ENCODE results near the gene ZMYND8. TPM values are rescaled to one million over a fixed set of nuclear protein-coding genes. Genes with fewer than 3 reads are reported as not detected.
"Not testable (repeated sequence)": the region's sequence is repeated elsewhere in the genome, so short reads cannot be mapped to it uniquely, and the experiment has no call there.

The ZMYND8 gene
- total RNA-seq, 2 donors from 2014 or later: 42.7 to 50.3 TPM

GRCh38 chr20:47311967-47312681 lies 44.4 kb downstream of the ZMYND8 start:
- H3K4me1 Mint-ChIP-seq: peaks cover 13% of the 10 kb centered on the region
- no peaks in the 10 kb centered on the region for H3K9me3 ChIP-seq (ENCODE audit: control insufficient read depth, low read length, poor library complexity, severe bottlenecking)
- ATAC-seq (no peak), DNase-seq (no peak)
- no peaks in the 10 kb centered on the region for H3K36me3 Mint-ChIP-seq (ENCODE audit: low read depth)
- no peaks in the 10 kb centered on the region for H3K27me3 Mint-ChIP-seq
- H3K4me3 Mint-ChIP-seq: no peak overlapping the region
- H3K27ac Mint-ChIP-seq: no peak overlapping the region

- H3K4me1 Mint-ChIP-seq: peaks cover 16% of the 10 kb centered on the region
- peaks cover 3% of the 10 kb centered on the region for H3K36me3 Mint-ChIP-seq (ENCODE audit: low read depth)
- no peak for DNase-seq
- no peaks in the 10 kb centered on the region for H3K27me3 Mint-ChIP-seq
- ATAC-seq: no peak
- H3K27ac Mint-ChIP-seq: no peak overlapping the region
- no peak overlapping the region for H3K4me3 Mint-ChIP-seq
- no peaks in the 10 kb centered on the region for H3K9me3 ChIP-seq (ENCODE audit: control insufficient read depth, low read length, poor library complexity, severe bottlenecking)
These were observed 45.3 kb downstream of the ZMYND8 start for GRCh38 chr20:47311211-47311610.

- Mint-ChIP-seq H3K27me3 (no peaks in the 10 kb centered on the region), H3K27ac (no peak overlapping the region), H3K36me3 (ENCODE audit: low read depth) (peaks cover 3% of the 10 kb centered on the region), H3K4me3 (no peak overlapping the region), H3K4me1 (peaks cover 14% of the 10 kb centered on the region)
- ATAC-seq (no peak), DNase-seq (no peak)
- no peaks in the 10 kb centered on the region for H3K9me3 ChIP-seq (ENCODE audit: control insufficient read depth, low read length, poor library complexity, severe bottlenecking)
These were observed 45.8 kb downstream of the ZMYND8 start for GRCh38 chr20:47310729-47311128.

GRCh38 chr20:47309806-47310426 lies 46.6 kb downstream of the ZMYND8 start:
- peaks cover 3% of the 10 kb centered on the region for H3K36me3 Mint-ChIP-seq (ENCODE audit: low read depth)
- H3K4me3 Mint-ChIP-seq: no peak overlapping the region
- ATAC-seq: no peak
- peaks cover 13% of the 10 kb centered on the region for H3K4me1 Mint-ChIP-seq
- no peak overlapping the region for H3K27ac Mint-ChIP-seq
- no peak for DNase-seq
- H3K9me3 ChIP-seq (ENCODE audit: control insufficient read depth, low read length, poor library complexity, severe bottlenecking): no peaks in the 10 kb centered on the region
- H3K27me3 Mint-ChIP-seq: no peaks in the 10 kb centered on the region

GRCh38 chr20:47309394-47309793 lies 47.1 kb downstream of the ZMYND8 start:
- DNase-seq: no peak
- peaks cover 3% of the 10 kb centered on the region for H3K36me3 Mint-ChIP-seq (ENCODE audit: low read depth)
- no peak overlapping the region for H3K27ac Mint-ChIP-seq
- peaks cover 10% of the 10 kb centered on the region for H3K4me1 Mint-ChIP-seq
- no peak overlapping the region for H3K4me3 Mint-ChIP-seq
- no peaks in the 10 kb centered on the region for H3K9me3 ChIP-seq (ENCODE audit: control insufficient read depth, low read length, poor library complexity, severe bottlenecking)
- no peaks in the 10 kb centered on the region for H3K27me3 Mint-ChIP-seq
- no peak for ATAC-seq

GRCh38 chr20:47307569-47307968 lies 48.9 kb downstream of the ZMYND8 start:
- H3K4me1 Mint-ChIP-seq: peaks cover 10% of the 10 kb centered on the region
- H3K36me3 Mint-ChIP-seq (ENCODE audit: low read depth); H3K4me3 Mint-ChIP-seq; H3K27ac Mint-ChIP-seq; DNase-seq; H3K9me3 ChIP-seq (ENCODE audit: control insufficient read depth, low read length, poor library complexity, severe bottlenecking); ATAC-seq; H3K27me3 Mint-ChIP-seq: not testable (repeated sequence)

GRCh38 chr20:47306755-47307370 lies 49.6 kb downstream of the ZMYND8 start:
- H3K27me3 Mint-ChIP-seq: no peaks in the 10 kb centered on the region
- H3K4me1 Mint-ChIP-seq: peaks cover 10% of the 10 kb centered on the region
- DNase-seq (no peak), ATAC-seq (no peak)
- H3K4me3 Mint-ChIP-seq: no peak overlapping the region
- H3K27ac Mint-ChIP-seq: no peak overlapping the region
- no peaks in the 10 kb centered on the region for H3K9me3 ChIP-seq (ENCODE audit: control insufficient read depth, low read length, poor library complexity, severe bottlenecking)
- H3K36me3 Mint-ChIP-seq (ENCODE audit: low read depth): peaks cover 3% of the 10 kb centered on the region

- H3K9me3 ChIP-seq (ENCODE audit: control insufficient read depth, low read length, poor library complexity, severe bottlenecking): no peaks in the 10 kb centered on the region
- peaks cover 3% of the 10 kb centered on the region for H3K36me3 Mint-ChIP-seq (ENCODE audit: low read depth)
- no peak overlapping the region for H3K4me3 Mint-ChIP-seq
- no peaks in the 10 kb centered on the region for H3K27me3 Mint-ChIP-seq
- no peak for ATAC-seq
- DNase-seq: no peak
- H3K4me1 Mint-ChIP-seq: peaks cover 9% of the 10 kb centered on the region
- no peak overlapping the region for H3K27ac Mint-ChIP-seq
These were observed 50.4 kb downstream of the ZMYND8 start for GRCh38 chr20:47306095-47306494.

- peaks cover 5% of the 10 kb centered on the region for H3K4me1 Mint-ChIP-seq
- H3K4me3 Mint-ChIP-seq: no peak overlapping the region
- H3K36me3 Mint-ChIP-seq (ENCODE audit: low read depth): peaks cover 3% of the 10 kb centered on the region
- H3K27ac Mint-ChIP-seq: no peak overlapping the region
- no peaks in the 10 kb centered on the region for H3K9me3 ChIP-seq (ENCODE audit: control insufficient read depth, low read length, poor library complexity, severe bottlenecking)
- no peaks in the 10 kb centered on the region for H3K27me3 Mint-ChIP-seq
- ATAC-seq: no peak
- DNase-seq: no peak
These were observed 50.8 kb downstream of the ZMYND8 start for GRCh38 chr20:47305667-47306066.

GRCh38 chr20:47304287-47304686 lies 52.2 kb downstream of the ZMYND8 start:
- H3K27ac Mint-ChIP-seq: peak overlapping the region; percentile 11
- H3K4me3 Mint-ChIP-seq: no peak overlapping the region
- DNase-seq (no peak), ATAC-seq (no peak)
- H3K27me3 Mint-ChIP-seq: no peaks in the 10 kb centered on the region
- H3K4me1 Mint-ChIP-seq: peaks cover 7% of the 10 kb centered on the region
- H3K9me3 ChIP-seq (ENCODE audit: control insufficient read depth, low read length, poor library complexity, severe bottlenecking): no peaks in the 10 kb centered on the region
- H3K36me3 Mint-ChIP-seq (ENCODE audit: low read depth): peaks cover 3% of the 10 kb centered on the region

GRCh38 chr20:47303736-47304135 lies 52.8 kb downstream of the ZMYND8 start:
- H3K9me3 ChIP-seq (ENCODE audit: control insufficient read depth, low read length, poor library complexity, severe bottlenecking): no peaks in the 10 kb centered on the region
- no peak for ATAC-seq
- peaks cover 3% of the 10 kb centered on the region for H3K36me3 Mint-ChIP-seq (ENCODE audit: low read depth)
- H3K27me3 Mint-ChIP-seq: no peaks in the 10 kb centered on the region
- peaks cover 7% of the 10 kb centered on the region for H3K4me1 Mint-ChIP-seq
- no peak overlapping the region for H3K4me3 Mint-ChIP-seq
- no peak for DNase-seq
- peak overlapping the region; percentile 11 for H3K27ac Mint-ChIP-seq

GRCh38 chr20:47300071-47300470 lies 56.4 kb downstream of the ZMYND8 start:
- Mint-ChIP-seq H3K4me3 (no peak overlapping the region), H3K4me1 (peaks cover 4% of the 10 kb centered on the region), H3K36me3 (ENCODE audit: low read depth) (no peaks in the 10 kb centered on the region), H3K27ac (no peak overlapping the region), H3K27me3 (no peaks in the 10 kb centered on the region)
- no peaks in the 10 kb centered on the region for H3K9me3 ChIP-seq (ENCODE audit: control insufficient read depth, low read length, poor library complexity, severe bottlenecking)
- DNase-seq (no peak), ATAC-seq (no peak)

GRCh38 chr20:47298624-47299023 lies 57.9 kb downstream of the ZMYND8 start:
- Mint-ChIP-seq H3K36me3 (ENCODE audit: low read depth) (peaks cover 5% of the 10 kb centered on the region), H3K27ac (no peak overlapping the region), H3K4me1 (peaks cover 4% of the 10 kb centered on the region), H3K4me3 (no peak overlapping the region), H3K27me3 (no peaks in the 10 kb centered on the region)
- H3K9me3 ChIP-seq (ENCODE audit: control insufficient read depth, low read length, poor library complexity, severe bottlenecking): no peaks in the 10 kb centered on the region
- ATAC-seq (no peak), DNase-seq (no peak)

All from T-helper 17 cell (primary cell).